ENCODE data around the gene BCL11B.

DNA sequence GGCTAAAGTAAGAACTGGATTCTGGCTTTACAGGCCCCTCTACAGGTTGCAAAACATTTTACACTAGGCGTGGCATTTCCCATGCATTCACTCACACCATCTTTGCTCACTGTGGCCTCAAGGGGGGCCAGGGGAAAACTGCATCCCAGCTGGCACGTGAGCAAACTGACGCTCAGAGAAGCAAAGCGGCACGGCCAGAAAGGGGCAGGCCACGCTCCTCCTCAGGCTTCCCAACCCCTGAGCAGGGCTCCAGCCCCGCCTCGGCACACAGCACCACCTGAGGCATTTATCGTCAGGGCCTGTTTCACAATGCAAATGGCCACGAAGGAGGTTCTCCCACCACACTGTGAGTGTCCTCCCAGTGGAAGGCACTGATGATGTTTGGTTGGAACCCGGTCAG lies 90.8 kb downstream of the BCL11B start:
- TF ChIP-seq, protein P1, sequence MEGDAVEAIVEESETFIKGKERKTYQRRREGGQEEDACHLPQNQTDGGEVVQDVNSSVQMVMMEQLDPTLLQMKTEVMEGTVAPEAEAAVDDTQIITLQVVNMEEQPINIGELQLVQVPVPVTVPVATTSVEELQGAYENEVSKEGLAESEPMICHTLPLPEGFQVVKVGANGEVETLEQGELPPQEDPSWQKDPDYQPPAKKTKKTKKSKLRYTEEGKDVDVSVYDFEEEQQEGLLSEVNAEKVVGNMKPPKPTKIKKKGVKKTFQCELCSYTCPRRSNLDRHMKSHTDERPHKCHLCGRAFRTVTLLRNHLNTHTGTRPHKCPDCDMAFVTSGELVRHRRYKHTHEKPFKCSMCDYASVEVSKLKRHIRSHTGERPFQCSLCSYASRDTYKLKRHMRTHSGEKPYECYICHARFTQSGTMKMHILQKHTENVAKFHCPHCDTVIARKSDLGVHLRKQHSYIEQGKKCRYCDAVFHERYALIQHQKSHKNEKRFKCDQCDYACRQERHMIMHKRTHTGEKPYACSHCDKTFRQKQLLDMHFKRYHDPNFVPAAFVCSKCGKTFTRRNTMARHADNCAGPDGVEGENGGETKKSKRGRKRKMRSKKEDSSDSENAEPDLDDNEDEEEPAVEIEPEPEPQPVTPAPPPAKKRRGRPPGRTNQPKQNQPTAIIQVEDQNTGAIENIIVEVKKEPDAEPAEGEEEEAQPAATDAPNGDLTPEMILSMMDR (IDR thresholded peaks at IDR 0.05; ENCODE audit: poor library complexity), result no peak
- no peak for TF ChIP-seq EZH2 (IDR thresholded peaks at IDR 0.05; ENCODE audit: borderline replicate concordance)
- TF ChIP-seq EZH2phosphoT487 (IDR thresholded peaks at IDR 0.05; ENCODE audit: low read depth, severe bottlenecking, unreplicated experiment), result no peak
